Progenitor cell of endocrine pancreas (in vitro differentiated cells): ENCODE data around the gene PPP6R3. TPM values are rescaled to one million over a fixed set of nuclear protein-coding genes. Genes with fewer than 3 reads are reported as not detected.

ENCODE experiments used
- DNase-seq: peaks from one replicate; pipeline ENCODE4 v3.0.0; 2021; ENCODE audit warnings: low spot score; ENCODE audit not compliant: unreplicated experiment
- H3K27ac Mint-ChIP-seq: 2 replicates; pipeline ENCODE4 v1.8.0; 2021; ENCODE audit warnings: mild to moderate bottlenecking, moderate library complexity, mixed read lengths
- H3K27me3 Mint-ChIP-seq: 2 replicates; pipeline ENCODE4 v1.8.0; 2021; ENCODE audit warnings: mixed read lengths
- H3K36me3 Mint-ChIP-seq: 2 replicates; pipeline ENCODE4 v1.8.0; 2022; ENCODE audit warnings: mixed read lengths; ENCODE audit not compliant: insufficient read depth
- H3K4me1 Mint-ChIP-seq: 2 replicates; pipeline ENCODE4 v1.8.0; 2021; ENCODE audit warnings: low read depth, mixed read lengths
- H3K4me3 Mint-ChIP-seq: 2 replicates; pipeline ENCODE4 v1.8.0; 2021; ENCODE audit warnings: low read depth, mild to moderate bottlenecking, moderate library complexity, mixed read lengths
- H3K9me3 Mint-ChIP-seq: 2 replicates; pipeline ENCODE4 v1.8.0; 2021; ENCODE audit warnings: low read depth, mixed read lengths
- CTCF ChIP-seq: fragments of 200-600 bp; sonication (generic); IDR thresholded peaks from one replicate; pipeline ENCODE4 v1.5.0; 2021; ENCODE audit warnings: antibody characterized with exemption, mild to moderate bottlenecking; ENCODE audit not compliant: unreplicated experiment
- total RNA-seq: library from RNA; stranded (reverse); gene quantifications from 2 replicates; pipeline ENCODE4 v1.2.1, GENCODE V29; 2021

The PPP6R3 gene
- total RNA-seq, 1 donor from 2014 or later: 124 TPM

- no peaks in the 10 kb centered on the region for H3K27me3 Mint-ChIP-seq
- no peak for TF ChIP-seq CTCF
- peaks cover 22% of the 10 kb centered on the region for H3K4me1 Mint-ChIP-seq
- H3K27ac Mint-ChIP-seq: no peak overlapping the region
- DNase-seq: no peak
- peaks cover 40% of the 10 kb centered on the region for H3K36me3 Mint-ChIP-seq
- H3K4me3 Mint-ChIP-seq: no peak overlapping the region
- H3K9me3 Mint-ChIP-seq: no peaks in the 10 kb centered on the region
Measured at GRCh38 chr11:68542617-68543016, 82.1 kb downstream of the PPP6R3 start.

DNA sequence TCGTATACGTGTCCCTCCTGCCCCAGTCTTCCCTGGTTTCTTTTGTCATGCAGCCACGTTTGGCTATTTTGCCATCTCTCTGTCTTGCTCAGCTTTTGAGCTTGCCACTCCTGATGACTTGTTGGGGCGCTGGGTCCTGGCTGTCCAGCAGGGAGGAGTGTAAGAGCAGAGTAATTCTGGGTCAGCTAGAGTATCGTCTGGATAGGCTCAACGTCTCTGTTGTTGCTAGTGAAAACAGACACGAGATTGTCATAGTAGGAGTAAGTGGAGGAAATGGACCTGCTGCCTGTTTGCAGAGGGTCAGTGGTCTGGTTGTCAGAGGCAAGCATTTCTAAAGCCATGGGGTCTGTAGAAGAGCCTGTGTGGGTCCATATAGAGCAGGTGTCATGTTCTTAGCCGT lies 83.0 kb downstream of the PPP6R3 start:
- H3K27me3 Mint-ChIP-seq: no peaks in the 10 kb centered on the region

GRCh38 chr11:68545347-68545746 lies 84.8 kb downstream of the PPP6R3 start:
- no peak for TF ChIP-seq CTCF
- Mint-ChIP-seq H3K27me3 (no peaks in the 10 kb centered on the region), H3K4me3 (no peak overlapping the region), H3K27ac (peak overlapping the region; percentile 73), H3K9me3 (no peaks in the 10 kb centered on the region), H3K36me3 (peaks cover 39% of the 10 kb centered on the region), H3K4me1 (peaks cover 39% of the 10 kb centered on the region)
- DNase-seq: no peak

More for the DNA sequence above, 83.0 kb downstream of the PPP6R3 start:
- TF ChIP-seq CTCF: no peak
- H3K9me3 Mint-ChIP-seq: no peaks in the 10 kb centered on the region
- H3K4me3 Mint-ChIP-seq: no peak overlapping the region
- no peak for DNase-seq
- peaks cover 45% of the 10 kb centered on the region for H3K36me3 Mint-ChIP-seq
- peak overlapping the region; percentile 29 for H3K27ac Mint-ChIP-seq
- peaks cover 26% of the 10 kb centered on the region for H3K4me1 Mint-ChIP-seq

DNA sequence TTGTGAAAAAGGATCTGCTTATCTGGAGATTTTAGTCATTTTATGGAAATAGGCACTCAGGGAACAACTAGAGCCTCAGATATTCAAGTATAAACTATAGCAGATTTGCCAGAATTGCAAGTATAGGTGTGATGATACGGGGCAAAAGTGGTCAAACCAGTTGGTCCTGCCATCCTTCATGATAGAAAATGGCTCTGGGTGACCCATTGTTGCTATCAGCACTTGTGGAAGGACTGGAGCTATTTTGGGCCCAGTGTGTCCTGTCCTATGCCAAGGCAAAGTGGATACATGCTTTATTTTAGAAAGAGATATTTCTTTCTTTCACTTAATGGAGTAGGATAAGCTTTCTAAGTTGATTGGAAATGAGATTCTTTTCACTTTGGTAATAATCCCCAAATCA lies 85.2 kb downstream of the PPP6R3 start:
- Mint-ChIP-seq H3K4me3 (no peak overlapping the region), H3K27me3 (no peaks in the 10 kb centered on the region), H3K4me1 (peaks cover 39% of the 10 kb centered on the region), H3K9me3 (no peaks in the 10 kb centered on the region), H3K36me3 (peaks cover 38% of the 10 kb centered on the region), H3K27ac (peak overlapping the region; percentile 73)
- no peak for TF ChIP-seq CTCF
- DNase-seq: no peak

- no peaks in the 10 kb centered on the region for H3K9me3 Mint-ChIP-seq
- peaks cover 34% of the 10 kb centered on the region for H3K4me1 Mint-ChIP-seq
- peaks cover 35% of the 10 kb centered on the region for H3K36me3 Mint-ChIP-seq
- H3K27ac Mint-ChIP-seq: peak overlapping the region; percentile 27
- TF ChIP-seq CTCF: no peak
- H3K4me3 Mint-ChIP-seq: no peak overlapping the region
- DNase-seq: no peak
- H3K27me3 Mint-ChIP-seq: no peaks in the 10 kb centered on the region
Measured at GRCh38 chr11:68546555-68546954, 86.0 kb downstream of the PPP6R3 start.
